HEK293 (cell line): ENCODE measurements around the gene BICRA.

ENCODE experiments used
- BCL6B ChIP-seq: fragments of 450-650 bp; formaldehyde crosslinking; IDR thresholded peaks from 2 replicates; pipeline ENCODE4 v1.5.1; 2017; ENCODE audit warnings: missing biosample characterization, missing genetic modification characterization
- CTCF ChIP-seq: fragments of 450-650 bp; formaldehyde crosslinking; IDR thresholded peaks from 2 replicates; pipeline ENCODE4 v1.5.1; 2016; ENCODE audit warnings: missing biosample characterization, missing genetic modification characterization
- EGR2 ChIP-seq: fragments of 450-650 bp; formaldehyde crosslinking; IDR thresholded peaks from 2 replicates; pipeline ENCODE4 v1.5.1; 2016; ENCODE audit warnings: low read depth, missing biosample characterization, missing genetic modification characterization
- GLIS1 ChIP-seq: fragments of 450-650 bp; formaldehyde crosslinking; IDR thresholded peaks from 2 replicates; pipeline ENCODE4 v1.5.1; 2016; ENCODE audit warnings: missing biosample characterization, missing genetic modification characterization
- KLF17 ChIP-seq: fragments of 450-650 bp; formaldehyde crosslinking; IDR thresholded peaks from 2 replicates; pipeline ENCODE4 v1.5.1; 2016; ENCODE audit warnings: missing biosample characterization, missing genetic modification characterization
- PBX3 ChIP-seq: sonication (generic); formaldehyde crosslinking; IDR thresholded peaks from 2 replicates; pipeline ENCODE4 v1.8.1; 2022; ENCODE audit warnings: mild to moderate bottlenecking, moderate library complexity, missing genetic modification reagents
- PRDM1 ChIP-seq: fragments of 450-650 bp; formaldehyde crosslinking; IDR thresholded peaks from 2 replicates; pipeline ENCODE4; 2016; ENCODE audit warnings: missing biosample characterization, missing genetic modification characterization
- PRDM10 ChIP-seq: fragments of 450-650 bp; formaldehyde crosslinking; IDR thresholded peaks from 2 replicates; pipeline ENCODE4 v1.5.1; 2016; ENCODE audit warnings: missing biosample characterization, missing genetic modification characterization
- ZBTB21 ChIP-seq: fragments of 450-650 bp; formaldehyde crosslinking; IDR thresholded peaks from 2 replicates; pipeline ENCODE4 v1.5.1; 2017; ENCODE audit warnings: missing biosample characterization, missing genetic modification characterization
- ZBTB8A ChIP-seq: fragments of 450-650 bp; formaldehyde crosslinking; IDR thresholded peaks from 2 replicates; pipeline ENCODE4 v1.5.1; 2016; ENCODE audit warnings: missing biosample characterization, missing genetic modification characterization
- ZNF132 ChIP-seq: fragments of 450-650 bp; formaldehyde crosslinking; IDR thresholded peaks from 2 replicates; pipeline ENCODE4 v1.5.1; 2017; ENCODE audit warnings: missing biosample characterization, missing genetic modification characterization, borderline replicate concordance
- ZNF2 ChIP-seq: fragments of 450-650 bp; formaldehyde crosslinking; IDR thresholded peaks from 2 replicates; pipeline ENCODE4 v1.5.1; 2016; ENCODE audit warnings: missing biosample characterization, missing genetic modification characterization
- ZNF23 ChIP-seq: fragments of 450-650 bp; formaldehyde crosslinking; IDR thresholded peaks from 2 replicates; pipeline ENCODE4 v1.5.1; 2016; ENCODE audit warnings: missing biosample characterization, missing genetic modification characterization, borderline replicate concordance
- ZNF24 ChIP-seq: fragments of 450-650 bp; formaldehyde crosslinking; IDR thresholded peaks from 2 replicates; pipeline ENCODE4 v1.5.1; 2016; ENCODE audit warnings: missing biosample characterization, missing genetic modification characterization
- ZNF280D ChIP-seq: fragments of 450-650 bp; formaldehyde crosslinking; IDR thresholded peaks from 2 replicates; pipeline ENCODE4 v1.5.1; 2016; ENCODE audit warnings: missing biosample characterization, missing genetic modification characterization
- ZNF391 ChIP-seq: fragments of 450-650 bp; formaldehyde crosslinking; IDR thresholded peaks from 2 replicates; pipeline ENCODE4 v1.5.1; 2016; ENCODE audit warnings: low read depth, missing biosample characterization, missing genetic modification characterization, borderline replicate concordance
- ZNF501 ChIP-seq: fragments of 450-650 bp; formaldehyde crosslinking; IDR thresholded peaks from 2 replicates; pipeline ENCODE4 v1.5.1; 2016; ENCODE audit warnings: missing biosample characterization, missing genetic modification characterization
- ZNF521 ChIP-seq: fragments of 450-650 bp; formaldehyde crosslinking; IDR thresholded peaks from 2 replicates; pipeline ENCODE4 v1.5.1; 2017; ENCODE audit warnings: missing biosample characterization, mild to moderate bottlenecking, missing genetic modification characterization
- ZNF561 ChIP-seq: fragments of 450-650 bp; IDR thresholded peaks from 2 replicates; pipeline ENCODE4 v1.5.1; 2018; ENCODE audit warnings: missing biosample characterization, missing genetic modification characterization, borderline replicate concordance
- ZNF629 ChIP-seq: fragments of 450-650 bp; formaldehyde crosslinking; IDR thresholded peaks from 2 replicates; pipeline ENCODE4 v1.5.1; 2017; ENCODE audit warnings: missing biosample characterization, missing genetic modification characterization
- ZNF692 ChIP-seq: fragments of 450-650 bp; formaldehyde crosslinking; IDR thresholded peaks from 2 replicates; pipeline ENCODE4 v1.5.1; 2016; ENCODE audit warnings: missing biosample characterization, missing genetic modification characterization
- ZSCAN30 ChIP-seq: fragments of 450-650 bp; IDR thresholded peaks from 2 replicates; pipeline ENCODE4 v1.5.1; 2018; ENCODE audit warnings: missing biosample characterization, mild to moderate bottlenecking, missing genetic modification characterization, moderate library complexity
- ZSCAN4 ChIP-seq: fragments of 450-650 bp; formaldehyde crosslinking; IDR thresholded peaks from 2 replicates; pipeline ENCODE4 v1.5.1; 2017; ENCODE audit warnings: missing biosample characterization, missing genetic modification characterization

BICRA gene

GRCh38 chr19:47697863-47698609 lies 89.1 kb downstream of the BICRA start (continued):
- TF ChIP-seq ZSCAN4 (tag by site-specific recombination) (0 out of 2 replicates have a peak, but pooled peaks have one; percentile 30), KLF17 (tag by site-specific recombination) (no peak), PRDM10 (peak; percentile 58), ZNF132 (no peak), CTCF (peak; percentile 97), ZNF521 (tag by site-specific recombination) (no peak), ZSCAN30 (peak; percentile 82), ZNF629 (tag by site-specific recombination) (peak; percentile 69), PBX3 (CRISPR knock-in tag) (no peak), ZNF280D (tag by site-specific recombination) (peak; percentile 81; the same call in 1 of the 2 replicates), ZNF24 (tag by site-specific recombination) (peak; percentile 68; the same call in 1 of the 2 replicates), ZNF561 (peak; percentile 43; the same call in 1 of the 2 replicates), ZBTB21 (tag by site-specific recombination) (peak; percentile 58; the same call in 1 of the 2 replicates), PRDM1 (tag by site-specific recombination) (peak; percentile 68; the same call in 1 of the 2 replicates), ZBTB8A (tag by site-specific recombination) (0 out of 2 replicates have a peak, but pooled peaks have one; percentile 14), ZNF23 (tag by site-specific recombination) (no peak), GLIS1 (tag by site-specific recombination) (peak; percentile 64; the same call in 1 of the 2 replicates), BCL6B (tag by site-specific recombination) (no peak), ZNF391 (tag by site-specific recombination) (peak; percentile 73), ZNF692 (tag by site-specific recombination) (peak; percentile 61; the same call in 1 of the 2 replicates), ZNF2 (peak; percentile 74; the same call in 1 of the 2 replicates), EGR2 (tag by site-specific recombination) (no peak), ZNF501 (tag by site-specific recombination) (no peak; the same call in 1 of the 2 replicates)
